HUES48 (cell line): ENCODE data around the gene ARHGAP18.

Experiments used
- H3K27ac ChIP-seq: one replicate; pipeline ENCODE4 v1.7.0; 2013; ENCODE audit warnings: low read depth, low read length, inconsistent platforms
- H3K27me3 ChIP-seq: 2 replicates; pipeline ENCODE4 v1.6.1; 2013; ENCODE audit warnings: mild to moderate bottlenecking, low read length; ENCODE audit not compliant: control insufficient read depth, insufficient read depth
- H3K36me3 ChIP-seq: 2 replicates; pipeline ENCODE4 v1.6.1; 2013; ENCODE audit warnings: low read length; ENCODE audit not compliant: control insufficient read depth, insufficient read depth
- H3K4me1 ChIP-seq: 2 replicates; pipeline ENCODE4 v1.6.1; 2013; ENCODE audit warnings: mild to moderate bottlenecking, low read length; ENCODE audit not compliant: control insufficient read depth, insufficient read depth
- H3K4me3 ChIP-seq: 2 replicates; pipeline ENCODE4 v1.5.1; 2013; ENCODE audit warnings: mild to moderate bottlenecking, low read depth, low read length
- H3K9ac ChIP-seq: 2 replicates; pipeline ENCODE4 v1.6.1; 2013; ENCODE audit warnings: mild to moderate bottlenecking, low read depth, low read length, moderate library complexity
- H3K9me3 ChIP-seq: 2 replicates; pipeline ENCODE4 v1.6.1; 2013; ENCODE audit warnings: low read length; ENCODE audit not compliant: control insufficient read depth, insufficient read depth

ARHGAP18 gene

DNA sequence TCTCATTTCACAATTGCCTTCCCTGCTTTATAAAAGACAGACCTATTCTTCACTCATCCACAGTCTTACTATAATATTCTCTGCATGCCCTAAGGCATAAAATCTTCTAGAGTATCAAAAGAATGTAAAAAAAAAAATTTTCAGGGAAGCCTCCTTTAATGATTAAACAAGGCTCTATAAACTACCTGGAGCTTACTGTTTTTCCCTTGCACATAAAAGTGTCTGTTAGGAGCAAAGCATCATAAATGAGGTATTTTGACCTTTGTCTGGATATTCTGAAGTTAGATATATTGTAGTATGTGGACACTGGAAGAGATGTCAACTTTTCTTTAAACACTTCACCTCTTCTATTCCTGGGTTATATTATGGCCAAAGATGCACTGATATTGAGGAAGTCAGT, 97.5 kb downstream of the ARHGAP18 start:
- Histone ChIP-seq H3K36me3 (no peaks in the 10 kb centered on the region), H3K4me3 (no peak overlapping the region), H3K27me3 (no peaks in the 10 kb centered on the region), H3K4me1 (peaks cover 26% of the 10 kb centered on the region), H3K9ac (no peak overlapping the region), H3K9me3 (no peaks in the 10 kb centered on the region), H3K27ac (no peak overlapping the region)

DNA sequence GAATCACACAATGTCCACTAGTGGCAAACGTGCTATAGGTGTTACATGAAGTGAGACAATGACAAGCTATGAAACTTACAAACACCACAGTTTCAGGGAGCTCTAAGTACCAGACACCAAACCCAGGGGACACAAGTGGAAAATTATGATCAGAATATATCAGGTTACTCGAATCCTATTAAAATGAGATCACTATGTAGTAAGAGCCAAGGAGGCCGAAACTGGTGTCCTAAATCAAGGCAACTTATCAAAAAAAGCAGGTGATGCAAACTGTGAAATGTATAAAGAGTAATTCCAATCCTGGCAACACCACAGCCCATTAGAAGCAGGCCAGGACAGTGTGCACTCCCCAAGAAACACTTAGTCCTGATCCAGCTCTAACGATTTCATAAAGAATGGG, 100.3 kb downstream of the ARHGAP18 start:
- no peaks in the 10 kb centered on the region for H3K9me3 ChIP-seq
- peaks cover 23% of the 10 kb centered on the region for H3K4me1 ChIP-seq
- no peaks in the 10 kb centered on the region for H3K27me3 ChIP-seq
- H3K36me3 ChIP-seq = no peaks in the 10 kb centered on the region
- no peak overlapping the region for H3K9ac ChIP-seq
- H3K4me3 ChIP-seq = no peak overlapping the region
- no peak overlapping the region for H3K27ac ChIP-seq

GRCh38 chr6:129608886-129609537, 101.0 kb downstream of the ARHGAP18 start:
- Histone ChIP-seq H3K9me3 (no peaks in the 10 kb centered on the region), H3K27ac (no peak overlapping the region), H3K27me3 (no peaks in the 10 kb centered on the region), H3K4me3 (no peak overlapping the region), H3K4me1 (peaks cover 23% of the 10 kb centered on the region), H3K9ac (no peak overlapping the region), H3K36me3 (no peaks in the 10 kb centered on the region)

DNA sequence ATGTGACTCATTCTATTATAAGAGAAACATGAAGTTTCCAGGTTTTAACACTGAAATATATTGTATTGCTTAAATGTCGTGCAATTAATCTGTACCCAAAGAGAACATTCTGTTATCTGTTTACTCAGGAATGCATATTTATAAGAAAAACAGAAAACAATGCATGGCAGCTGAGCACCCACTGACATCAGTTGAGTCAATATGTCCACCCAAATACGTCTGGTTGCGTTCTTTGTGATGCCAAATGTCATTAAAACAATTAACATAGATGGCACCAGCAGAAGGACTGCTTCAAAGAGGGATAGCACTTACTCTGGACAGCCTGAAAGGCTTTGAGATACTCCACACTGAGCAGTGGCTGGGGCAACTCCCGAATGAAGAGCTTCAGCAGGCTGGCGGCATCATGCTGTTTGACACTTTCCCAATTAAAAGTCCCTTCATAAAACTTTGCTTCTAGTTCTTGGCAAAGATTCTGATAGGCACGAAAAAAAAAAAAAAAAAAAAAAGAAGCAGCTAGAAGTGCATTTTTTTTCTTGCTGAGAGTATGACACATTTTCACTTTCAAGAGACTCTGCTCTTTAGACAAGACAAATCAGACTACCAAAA, 102.3 kb downstream of the ARHGAP18 start:
- Histone ChIP-seq H3K36me3 (no peaks in the 10 kb centered on the region), H3K9me3 (no peaks in the 10 kb centered on the region), H3K4me1 (peaks cover 23% of the 10 kb centered on the region), H3K27me3 (no peaks in the 10 kb centered on the region), H3K27ac (no peak overlapping the region), H3K9ac (no peak overlapping the region), H3K4me3 (no peak overlapping the region)

- no peak overlapping the region for H3K9ac ChIP-seq
- H3K4me3 ChIP-seq = no peak overlapping the region
- H3K27me3 ChIP-seq = no peaks in the 10 kb centered on the region
- no peak overlapping the region for H3K27ac ChIP-seq
- no peaks in the 10 kb centered on the region for H3K9me3 ChIP-seq
- H3K4me1 ChIP-seq = peaks cover 23% of the 10 kb centered on the region
- H3K36me3 ChIP-seq = no peaks in the 10 kb centered on the region
Measured at GRCh38 chr6:129606664-129607063, 103.3 kb downstream of the ARHGAP18 start.

DNA sequence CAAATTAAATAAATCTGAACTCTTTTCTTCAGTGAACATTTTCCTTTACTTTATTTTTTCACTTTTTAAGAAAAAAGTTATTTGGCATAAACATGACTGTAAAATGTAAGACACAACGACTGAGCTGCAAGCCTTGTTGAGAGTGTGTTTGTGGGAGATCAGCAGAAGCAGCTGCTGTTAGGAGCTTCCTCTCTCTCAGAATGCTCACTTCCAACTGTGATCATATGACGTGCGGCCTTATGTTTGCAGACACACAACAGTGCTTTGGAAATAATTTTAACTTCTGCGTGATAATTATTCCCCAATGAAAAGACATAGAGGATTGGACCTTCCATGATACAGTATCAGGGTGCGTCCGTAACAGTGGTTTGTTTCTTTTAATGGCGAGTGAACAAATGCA, 104.0 kb downstream of the ARHGAP18 start:
- no peak overlapping the region for H3K9ac ChIP-seq
- no peaks in the 10 kb centered on the region for H3K27me3 ChIP-seq

GRCh38 chr6:129605095-129605494, 104.9 kb downstream of the ARHGAP18 start:
- Histone ChIP-seq H3K9me3 (no peaks in the 10 kb centered on the region), H3K27me3 (no peaks in the 10 kb centered on the region), H3K9ac (no peak overlapping the region), H3K36me3 (no peaks in the 10 kb centered on the region), H3K4me3 (no peak overlapping the region), H3K27ac (no peak overlapping the region), H3K4me1 (peaks cover 20% of the 10 kb centered on the region)

More for the DNA sequence above, 104.0 kb downstream of the ARHGAP18 start:
- H3K27ac ChIP-seq = no peak overlapping the region
- H3K4me1 ChIP-seq = peaks cover 23% of the 10 kb centered on the region
- H3K36me3 ChIP-seq = no peaks in the 10 kb centered on the region
- no peaks in the 10 kb centered on the region for H3K9me3 ChIP-seq
- H3K4me3 ChIP-seq = no peak overlapping the region

- Histone ChIP-seq H3K4me3 (no peak overlapping the region), H3K9ac (no peak overlapping the region), H3K27me3 (no peaks in the 10 kb centered on the region), H3K36me3 (no peaks in the 10 kb centered on the region), H3K27ac (no peak overlapping the region), H3K4me1 (peaks cover 17% of the 10 kb centered on the region), H3K9me3 (no peaks in the 10 kb centered on the region)
Measured at GRCh38 chr6:129604321-129604720, 105.7 kb downstream of the ARHGAP18 start.

DNA sequence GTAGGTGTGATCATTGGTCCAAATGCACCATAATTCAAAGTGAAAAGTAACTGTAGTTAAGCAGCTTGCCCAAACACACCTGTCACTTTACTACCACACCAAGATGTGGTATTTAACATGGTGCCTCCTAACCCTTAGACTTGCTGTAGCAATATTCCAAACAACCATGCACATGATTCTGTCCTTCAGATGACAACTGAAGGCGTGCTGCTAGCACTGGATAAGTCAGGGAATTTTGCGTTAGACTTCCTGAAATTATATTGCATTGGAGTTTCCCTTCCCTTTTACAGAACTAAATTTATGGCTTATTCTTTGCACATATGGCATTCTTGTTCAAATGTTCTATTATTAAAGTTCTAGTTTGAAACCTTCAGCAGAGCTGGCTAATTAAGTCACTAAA, 106.2 kb downstream of the ARHGAP18 start:
- no peak overlapping the region for H3K4me3 ChIP-seq
- H3K27ac ChIP-seq = no peak overlapping the region
- H3K27me3 ChIP-seq = no peaks in the 10 kb centered on the region
- H3K36me3 ChIP-seq = no peaks in the 10 kb centered on the region
- no peak overlapping the region for H3K9ac ChIP-seq
- peaks cover 13% of the 10 kb centered on the region; the same call in 1 of the 2 replicates for H3K4me1 ChIP-seq
- no peaks in the 10 kb centered on the region for H3K9me3 ChIP-seq

DNA sequence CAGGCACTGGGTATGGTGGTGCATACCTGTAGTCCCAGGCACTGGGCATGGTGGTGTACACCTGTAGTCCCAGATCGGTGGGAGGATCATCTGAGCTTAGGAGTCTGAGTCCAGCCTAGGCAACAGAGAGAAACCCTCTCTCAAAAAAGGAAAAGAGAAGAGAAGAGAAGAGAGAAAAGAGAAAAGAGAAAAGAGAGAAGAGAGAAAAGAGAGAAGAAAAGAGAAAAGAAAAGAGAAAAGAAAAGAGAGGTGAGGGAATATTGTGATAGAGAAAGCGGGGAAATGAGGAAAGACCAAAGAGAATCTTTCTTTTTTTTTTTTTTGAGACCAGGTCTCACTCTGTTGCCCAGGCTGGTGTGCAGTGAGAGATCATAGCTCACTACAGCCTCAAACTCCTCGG, 108.7 kb downstream of the ARHGAP18 start:
- Histone ChIP-seq H3K27ac (no peak overlapping the region), H3K27me3 (no peaks in the 10 kb centered on the region)

GRCh38 chr6:129599467-129599866, 110.5 kb downstream of the ARHGAP18 start:
- no peak overlapping the region for H3K27ac ChIP-seq
- no peaks in the 10 kb centered on the region for H3K9me3 ChIP-seq
- H3K4me3 ChIP-seq = no peak overlapping the region
- H3K9ac ChIP-seq = no peak overlapping the region
- H3K27me3 ChIP-seq = no peaks in the 10 kb centered on the region
- no peaks in the 10 kb centered on the region for H3K36me3 ChIP-seq
- H3K4me1 ChIP-seq = peaks cover 3% of the 10 kb centered on the region; the same call in 1 of the 2 replicates

More for the DNA sequence above, 108.7 kb downstream of the ARHGAP18 start:
- Histone ChIP-seq H3K9me3 (no peaks in the 10 kb centered on the region), H3K4me3 (no peak overlapping the region), H3K4me1 (peaks cover 3% of the 10 kb centered on the region; the same call in 1 of the 2 replicates), H3K36me3 (no peaks in the 10 kb centered on the region), H3K9ac (no peak overlapping the region)
